K562 (cell line): ENCODE data around the gene PDK1. TPM values are rescaled to one million over a fixed set of nuclear protein-coding genes. Genes with fewer than 3 reads are reported as not detected.

Experiments
- ATF1 ChIP-seq, 2 experiments: fragments of 450-650 bp in 1 of 2; IDR thresholded peaks; 2 replicates each; pipeline ENCODE4 v1.6.1; 2016; ENCODE audit warnings: missing compliant biosample characterization in 1 of 2, missing genetic modification characterization in 1 of 2
- BDP1 ChIP-seq: IDR thresholded peaks from 3 replicates; pipeline ENCODE4 v1.6.1; 2011; ENCODE audit not compliant: insufficient read length, insufficient read depth
- CAMTA2 ChIP-seq: fragments of 250-450 bp; sonication (Bioruptor Pico); conservative IDR thresholded peaks from 2 replicates; pipeline ENCODE4 v1.5.1; 2022
- E2F1 ChIP-seq: sonication (generic); formaldehyde crosslinking; IDR thresholded peaks from 2 replicates; pipeline ENCODE4 v1.8.1; 2023; ENCODE audit warnings: mild to moderate bottlenecking, missing genetic modification reagents, moderate library complexity
- ILK ChIP-seq: fragments of 450-650 bp; IDR thresholded peaks from 2 replicates; pipeline ENCODE4 v1.6.1; 2016; ENCODE audit warnings: missing genetic modification characterization, low read depth, mild to moderate bottlenecking, missing compliant biosample characterization, moderate library complexity, borderline replicate concordance
- JUN ChIP-seq, 2 experiments: sonication (generic) in 1 of 2; formaldehyde crosslinking in 1 of 2; IDR thresholded peaks; 2 replicates each; pipeline versions ENCODE4 v1.6.1 to v1.8.0; 2012 to 2022; ENCODE audit warnings: borderline replicate concordance in 2 of 2, mild to moderate bottlenecking in 2 of 2, improper control_type of control experiment in 1 of 2, low read depth in 1 of 2, low read length in 1 of 2, missing genetic modification reagents in 1 of 2
- RBM15 ChIP-seq: fragments of 200-400 bp; formaldehyde crosslinking; IDR thresholded peaks from 2 replicates; pipeline ENCODE4 v1.6.1; 2018; ENCODE audit warnings: mild to moderate bottlenecking, low read length, moderate library complexity; ENCODE audit not compliant: insufficient read depth
- SMAD1 ChIP-seq: fragments of 150-350 bp; IDR thresholded peaks from 2 replicates; pipeline ENCODE4 v1.6.1; 2014; ENCODE audit warnings: low read length, low read depth; ENCODE audit not compliant: partially characterized antibody
- SMARCE1 ChIP-seq: fragments of 450-650 bp; IDR thresholded peaks from 2 replicates; pipeline ENCODE4 v1.7.1; 2016; ENCODE audit warnings: mild to moderate bottlenecking
- SMC3 ChIP-seq: conservative IDR thresholded peaks from 2 replicates; pipeline ENCODE4 v1.6.1; 2011; ENCODE audit warnings: low read depth, low read length, improper control_type of control experiment; ENCODE audit not compliant: insufficient read depth
- THRA ChIP-seq: fragments of 450-650 bp; IDR thresholded peaks from 2 replicates; pipeline ENCODE4 v1.6.1; 2017; ENCODE audit warnings: mild to moderate bottlenecking, moderate library complexity
- ZC3H11A ChIP-seq: IDR thresholded peaks from 2 replicates; pipeline ENCODE4 v1.6.1; 2012; ENCODE audit warnings: low read depth, low read length, improper control_type of control experiment
- ZNF444 ChIP-seq: fragments of 250-450 bp; sonication (Bioruptor Pico); IDR thresholded peaks from 2 replicates; pipeline ENCODE4 v1.4.0; 2020; ENCODE audit warnings: mild to moderate bottlenecking, moderate library complexity
- polyA plus RNA-seq, 8 experiments: library from polyadenylated mRNA; depleted of rRNA in 4 of 8; stranded (reverse) in 5 of 8; unstranded in 3 of 8; fragments of >200 nt; fragmentation: Nextera tagmentation in 2 of 8; fragmentation: Illumina TruSeq in 1 of 8; extraction: Ambion mirVana in 2 of 8; extraction: Trizol in 1 of 8; gene quantifications; 2 replicates each; pipeline versions ENCODE4 v1.2.1 to v1.2.3, GENCODE V29; 2011 to 2014; ENCODE audit warnings: inconsistent platforms in 1 of 8, missing spikeins in 1 of 8
- total RNA-seq, 7 experiments: library from RNA; depleted of rRNA in 6 of 7; stranded (reverse); fragments of >200 nt in 6 of 7; fragmentation: Illumina TruSeq in 2 of 7; extraction: Trizol in 2 of 7; gene quantifications; 2 replicates each; pipeline versions ENCODE4 v1.2.1 to v1.2.3, GENCODE V29; 2011 to 2021; ENCODE audit warnings: low replicate concordance in 1 of 7
- TF ChIP-seq, protein P1 (sequence below): sonication (generic); formaldehyde crosslinking; IDR thresholded peaks from 2 replicates; pipeline ENCODE4 v1.8.1; 2023; ENCODE audit warnings: mild to moderate bottlenecking, missing genetic modification reagents

The PDK1 gene
- total and polyA plus RNA-seq, 9 of the 15 experiments (the other 6 are each of a cell fraction or from before 2014, with no cell fraction given) = 3.5 to 176 (median 13.9) TPM

- TF ChIP-seq SMAD1 (no peak), ZC3H11A (no peak), ILK (no peak), CAMTA2 (CRISPR knock-in tag) (no peak), RBM15 (no peak), E2F1 (CRISPR knock-in tag) (no peak), SMC3 (no peak), THRA (no peak), JUN (IDR thresholded peaks at IDR 0.05; ENCODE audit: borderline replicate concordance, low read depth, low read length) (no peak), JUN (CRISPR knock-in tag; IDR thresholded peaks at IDR 0.05; ENCODE audit: borderline replicate concordance) (no peak), ATF1 (CRISPR knock-in tag; IDR thresholded peaks at IDR 0.05) (no peak), ATF1 (tag; IDR thresholded peaks at IDR 0.05) (no peak), SMARCE1 (peak; percentile 80), BDP1 (no peak), ZNF444 (no peak)
- TF ChIP-seq, protein P1, sequence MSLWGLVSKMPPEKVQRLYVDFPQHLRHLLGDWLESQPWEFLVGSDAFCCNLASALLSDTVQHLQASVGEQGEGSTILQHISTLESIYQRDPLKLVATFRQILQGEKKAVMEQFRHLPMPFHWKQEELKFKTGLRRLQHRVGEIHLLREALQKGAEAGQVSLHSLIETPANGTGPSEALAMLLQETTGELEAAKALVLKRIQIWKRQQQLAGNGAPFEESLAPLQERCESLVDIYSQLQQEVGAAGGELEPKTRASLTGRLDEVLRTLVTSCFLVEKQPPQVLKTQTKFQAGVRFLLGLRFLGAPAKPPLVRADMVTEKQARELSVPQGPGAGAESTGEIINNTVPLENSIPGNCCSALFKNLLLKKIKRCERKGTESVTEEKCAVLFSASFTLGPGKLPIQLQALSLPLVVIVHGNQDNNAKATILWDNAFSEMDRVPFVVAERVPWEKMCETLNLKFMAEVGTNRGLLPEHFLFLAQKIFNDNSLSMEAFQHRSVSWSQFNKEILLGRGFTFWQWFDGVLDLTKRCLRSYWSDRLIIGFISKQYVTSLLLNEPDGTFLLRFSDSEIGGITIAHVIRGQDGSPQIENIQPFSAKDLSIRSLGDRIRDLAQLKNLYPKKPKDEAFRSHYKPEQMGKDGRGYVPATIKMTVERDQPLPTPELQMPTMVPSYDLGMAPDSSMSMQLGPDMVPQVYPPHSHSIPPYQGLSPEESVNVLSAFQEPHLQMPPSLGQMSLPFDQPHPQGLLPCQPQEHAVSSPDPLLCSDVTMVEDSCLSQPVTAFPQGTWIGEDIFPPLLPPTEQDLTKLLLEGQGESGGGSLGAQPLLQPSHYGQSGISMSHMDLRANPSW (CRISPR knock-in tag) = no peak
These were observed 44.7 kb downstream of the PDK1 start (continued) for GRCh38 chr2:172600557-172601008.
